Tibial nerve (tissue), 4 donors: ENCODE results near the gene RPP25L. TPM values are rescaled to one million over a fixed set of nuclear protein-coding genes. Genes with fewer than 3 reads are reported as not detected.

ENCODE experiments used
- DNase-seq, 2 donors: peaks; one replicate each; pipeline ENCODE4 v3.0.0-alpha.2; 2019; ENCODE audit warnings: low spot score in 2 of 2
- H3K27ac ChIP-seq, 4 donors: fragments of 200-600 bp; sonication (generic) in 3 of 4; one replicate each; pipeline ENCODE4 v1.5.1; 2017 to 2019; ENCODE audit warnings: mild to moderate bottlenecking in 1 of 4
- H3K27me3 ChIP-seq, 2 donors: fragments of 200-600 bp; sonication (generic) in 1 of 2; one replicate each; pipeline versions ENCODE4 v1.5.1 to v1.6.0; 2017 to 2019
- H3K36me3 ChIP-seq, 3 donors: fragments of 200-600 bp; sonication (generic); one replicate each; pipeline ENCODE4 v1.5.1; 2018 to 2019
- H3K4me1 ChIP-seq, 4 donors: fragments of 200-600 bp; sonication (generic) in 3 of 4; one replicate each; pipeline ENCODE4 v1.5.1; 2017 to 2019
- H3K4me3 ChIP-seq, 4 donors: fragments of 200-600 bp; sonication (generic) in 3 of 4; one replicate each; pipeline ENCODE4 v1.5.1; 2017 to 2019; ENCODE audit warnings: mild to moderate bottlenecking in 1 of 4, moderate library complexity in 1 of 4
- H3K9me3 ChIP-seq, 4 donors: fragments of 200-600 bp; sonication (generic) in 3 of 4; one replicate each; pipeline ENCODE4 v1.5.1; 2017 to 2019
- EP300 ChIP-seq, 2 donors: sonication (generic); formaldehyde crosslinking; IDR thresholded peaks; one replicate each; pipeline ENCODE4 v1.6.1; 2017; ENCODE audit warnings: antibody characterized with exemption in 2 of 2, mild to moderate bottlenecking in 1 of 2
- POLR2A ChIP-seq, 2 donors: fragments of 450-650 bp; IDR thresholded peaks; one replicate each; pipeline ENCODE4 v1.6.1; 2017; ENCODE audit warnings: antibody characterized with exemption in 2 of 2, mild to moderate bottlenecking in 2 of 2, moderate library complexity in 2 of 2
- WGBS, 2 donors: methylation state at CpG; one replicate each; pipeline ENCODE4 v1.1.5; 2018; 5-methylcytosine and 5-hydroxymethylcytosine counted together
- total RNA-seq, 4 donors: library from RNA; depleted of rRNA; stranded (reverse); fragments of >200 nt; gene quantifications; one replicate each; pipeline ENCODE4 v1.1.0, GENCODE V29; 2016
- TF ChIP-seq, protein P1 (sequence below), 5 experiments: fragments of 200-600 bp in 3 of 5; fragments of 450-650 bp in 2 of 5; sonication (generic) in 3 of 5; IDR thresholded peaks; one replicate each; pipeline ENCODE4 v1.5.1; 2016 to 2019; ENCODE audit warnings: antibody characterized with exemption in 5 of 5, mild to moderate bottlenecking in 3 of 5, moderate library complexity in 2 of 5

Gene RPP25L
- total RNA-seq, 4 donors from 2014 or later: 31.4 to 45.9 (median 45.4) TPM

DNA sequence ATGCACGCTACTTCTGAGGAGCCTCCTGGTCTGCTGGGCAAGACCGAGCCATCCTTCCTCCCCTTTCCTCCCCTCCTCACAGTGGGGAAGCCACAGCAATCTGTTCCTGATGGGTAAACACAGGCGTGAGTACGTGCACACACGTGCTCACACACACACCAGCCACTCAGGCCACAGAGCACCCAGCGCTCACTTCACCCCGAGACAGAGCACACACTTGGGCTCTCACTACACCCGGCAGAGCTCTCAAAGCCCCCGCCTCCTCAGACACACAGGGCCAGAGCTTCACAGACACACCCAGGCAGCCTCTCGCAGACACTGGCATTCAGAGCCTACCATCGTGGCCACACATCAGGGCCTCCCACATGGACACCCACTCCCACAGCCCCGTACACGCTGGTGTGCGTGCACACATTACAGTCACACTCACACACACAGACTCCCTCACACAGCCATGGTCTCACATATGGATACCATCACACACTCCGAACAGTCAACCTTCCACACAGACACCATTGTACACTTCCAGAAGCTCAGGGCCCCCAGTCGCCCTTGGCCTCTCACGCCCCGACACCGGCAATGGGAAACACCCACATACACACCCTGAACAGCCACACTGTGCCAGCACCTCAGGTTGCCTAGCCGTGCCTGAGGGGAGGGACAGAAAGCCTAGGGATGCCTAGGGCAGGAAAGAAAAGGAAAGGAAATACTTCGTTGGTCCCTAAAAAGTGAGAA is 35.9 kb downstream of the RPP25L start:
- no peak overlapping the region for H3K4me3 ChIP-seq
- no peaks in the 10 kb centered on the region for H3K36me3 ChIP-seq
- H3K27ac ChIP-seq: peak overlapping the region in 2 of 4 donors; percentile 13 to 38
- peaks cover 0 to 87% (median 5%) of the 10 kb centered on the region in 4 donors for H3K4me1 ChIP-seq
- TF ChIP-seq, protein P1, sequence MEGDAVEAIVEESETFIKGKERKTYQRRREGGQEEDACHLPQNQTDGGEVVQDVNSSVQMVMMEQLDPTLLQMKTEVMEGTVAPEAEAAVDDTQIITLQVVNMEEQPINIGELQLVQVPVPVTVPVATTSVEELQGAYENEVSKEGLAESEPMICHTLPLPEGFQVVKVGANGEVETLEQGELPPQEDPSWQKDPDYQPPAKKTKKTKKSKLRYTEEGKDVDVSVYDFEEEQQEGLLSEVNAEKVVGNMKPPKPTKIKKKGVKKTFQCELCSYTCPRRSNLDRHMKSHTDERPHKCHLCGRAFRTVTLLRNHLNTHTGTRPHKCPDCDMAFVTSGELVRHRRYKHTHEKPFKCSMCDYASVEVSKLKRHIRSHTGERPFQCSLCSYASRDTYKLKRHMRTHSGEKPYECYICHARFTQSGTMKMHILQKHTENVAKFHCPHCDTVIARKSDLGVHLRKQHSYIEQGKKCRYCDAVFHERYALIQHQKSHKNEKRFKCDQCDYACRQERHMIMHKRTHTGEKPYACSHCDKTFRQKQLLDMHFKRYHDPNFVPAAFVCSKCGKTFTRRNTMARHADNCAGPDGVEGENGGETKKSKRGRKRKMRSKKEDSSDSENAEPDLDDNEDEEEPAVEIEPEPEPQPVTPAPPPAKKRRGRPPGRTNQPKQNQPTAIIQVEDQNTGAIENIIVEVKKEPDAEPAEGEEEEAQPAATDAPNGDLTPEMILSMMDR (IDR thresholded peaks at IDR 0.05): no peak
- TF ChIP-seq POLR2A (IDR thresholded peaks at IDR 0.05): no peak
- TF ChIP-seq EP300 (IDR thresholded peaks at IDR 0.05): no peak
- no peak for DNase-seq
- peaks cover 0 to 29% of the 10 kb centered on the region in 2 donors for H3K27me3 ChIP-seq
- no peaks in the 10 kb centered on the region for H3K9me3 ChIP-seq
- 49 to 65% methylated on average over 14 to 21 of the region's 21 CpGs for WGBS, 2 donors

- H3K4me1 ChIP-seq: peaks cover 0 to 95% (median 5%) of the 10 kb centered on the region in 4 donors
- H3K27ac ChIP-seq: no peak overlapping the region
- no peaks in the 10 kb centered on the region for H3K36me3 ChIP-seq
- no peaks in the 10 kb centered on the region for H3K9me3 ChIP-seq
- peaks cover 0 to 21% of the 10 kb centered on the region in 2 donors for H3K27me3 ChIP-seq
- WGBS, 2 donors: 63 to 65% methylated on average over 8 of the region's 8 CpGs
- DNase-seq: no peak
- TF ChIP-seq, protein P1 (IDR thresholded peaks at IDR 0.05): no peak
- TF ChIP-seq EP300 (IDR thresholded peaks at IDR 0.05) (no peak), POLR2A (IDR thresholded peaks at IDR 0.05) (no peak)
- no peak overlapping the region for H3K4me3 ChIP-seq
Observed at GRCh38 chr9:34575241-34575640, 36.7 kb downstream of the RPP25L start.

GRCh38 chr9:34574571-34574970 is 37.3 kb downstream of the RPP25L start:
- no peak overlapping the region for H3K27ac ChIP-seq
- H3K27me3 ChIP-seq: peaks cover 0 to 16% of the 10 kb centered on the region in 2 donors
- WGBS, 2 donors: 83 to 90% methylated on average over 8 to 9 of the region's 12 CpGs
- H3K4me1 ChIP-seq: peaks cover 0 to 91% (median 5%) of the 10 kb centered on the region in 4 donors
- DNase-seq: no peak
- TF ChIP-seq EP300 (IDR thresholded peaks at IDR 0.05) (no peak), POLR2A (IDR thresholded peaks at IDR 0.05) (no peak)
- TF ChIP-seq, protein P1 (IDR thresholded peaks at IDR 0.05): no peak
- no peak overlapping the region for H3K4me3 ChIP-seq
- H3K9me3 ChIP-seq: no peaks in the 10 kb centered on the region
- no peaks in the 10 kb centered on the region for H3K36me3 ChIP-seq

GRCh38 chr9:34573599-34574325 is 38.1 kb downstream of the RPP25L start:
- no peak overlapping the region for H3K4me3 ChIP-seq
- H3K27ac ChIP-seq: no peak overlapping the region
- no peak for DNase-seq
- H3K4me1 ChIP-seq: peaks cover 0 to 83% (median 5%) of the 10 kb centered on the region in 4 donors
- WGBS, 2 donors: 57 to 60% methylated on average over 15 to 17 of the region's 17 CpGs
- no peaks in the 10 kb centered on the region for H3K9me3 ChIP-seq
- TF ChIP-seq, protein P1 (IDR thresholded peaks at IDR 0.05): no peak
- TF ChIP-seq POLR2A (IDR thresholded peaks at IDR 0.05): no peak
- no peak for TF ChIP-seq EP300 (IDR thresholded peaks at IDR 0.05)
- no peaks in the 10 kb centered on the region for H3K36me3 ChIP-seq
- H3K27me3 ChIP-seq: peaks cover 0 to 8% of the 10 kb centered on the region in 2 donors

DNA sequence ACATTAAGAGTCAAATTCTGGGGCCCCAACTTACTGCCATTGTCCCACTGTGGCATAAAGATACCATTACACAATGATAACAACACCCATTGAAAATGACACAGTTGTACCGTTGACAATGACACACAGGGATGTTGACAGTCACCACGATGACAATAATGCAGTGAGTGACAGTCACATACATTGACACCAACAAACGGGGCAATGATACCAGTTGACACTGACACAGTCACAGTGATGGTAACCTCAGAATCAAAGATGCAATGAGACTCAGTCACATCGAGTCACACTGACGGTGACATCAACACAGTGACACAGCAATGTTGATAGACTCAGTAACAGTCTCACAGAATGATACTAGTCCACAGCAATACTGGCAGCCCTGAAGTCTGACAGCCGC is 39.3 kb downstream of the RPP25L start:
- Histone ChIP-seq H3K4me3 (no peak overlapping the region), H3K9me3 (no peaks in the 10 kb centered on the region), H3K27ac (no peak overlapping the region), H3K4me1 (peaks cover 0 to 72% (median 3%) of the 10 kb centered on the region in 4 donors), H3K27me3 (no peaks in the 10 kb centered on the region), H3K36me3 (peaks cover 0 to 7% (median 0%) of the 10 kb centered on the region in 3 donors)
- 89 to 91% methylated on average over 6 of the region's 6 CpGs for WGBS, 2 donors
- no peak for DNase-seq
- TF ChIP-seq, protein P1 (IDR thresholded peaks at IDR 0.05): no peak
- TF ChIP-seq EP300 (IDR thresholded peaks at IDR 0.05) (no peak), POLR2A (IDR thresholded peaks at IDR 0.05) (no peak)
